Midbrain (tissue), 1 donor: Measurements from ENCODE around the gene AKAP6.
"Not testable (repeated sequence)": the region's sequence is repeated elsewhere in the genome, so short reads cannot be mapped to it uniquely, and the experiment has no call there.

ENCODE experiments used
- DNase-seq: peaks from one replicate; lab custom pipeline; 2025; lab: John Stamatoyannopoulos, UW

Gene AKAP6

GRCh38 chr14:32438517-32438916 is 109.4 kb downstream of the AKAP6 start:
- no peak for DNase-seq

- DNase-seq = no peak
Observed at GRCh38 chr14:32443890-32444661, 115.0 kb downstream of the AKAP6 start.

GRCh38 chr14:32447371-32447770 is 118.3 kb downstream of the AKAP6 start:
- no peak for DNase-seq

- DNase-seq = no peak
Observed at GRCh38 chr14:32449648-32450047, 120.5 kb downstream of the AKAP6 start.

- DNase-seq = no peak
Observed at GRCh38 chr14:32450919-32451675, 122.0 kb downstream of the AKAP6 start.

GRCh38 chr14:32453857-32454810 is 125.0 kb downstream of the AKAP6 start:
- no peak for DNase-seq

GRCh38 chr14:32457213-32457920 is 128.3 kb downstream of the AKAP6 start:
- no peak for DNase-seq

- no peak for DNase-seq
Observed at GRCh38 chr14:32458720-32459119, 129.6 kb downstream of the AKAP6 start.

GRCh38 chr14:32460267-32460666 is 131.2 kb downstream of the AKAP6 start:
- DNase-seq = no peak

GRCh38 chr14:32462553-32462952 is 133.5 kb downstream of the AKAP6 start:
- DNase-seq = not testable (repeated sequence)

- DNase-seq = no peak
Observed at GRCh38 chr14:32468955-32469354, 139.9 kb downstream of the AKAP6 start.

- DNase-seq = peak; percentile 70
Observed at GRCh38 chr14:32469388-32470160, 140.5 kb downstream of the AKAP6 start.

GRCh38 chr14:32470161-32470715 is 141.1 kb downstream of the AKAP6 start:
- DNase-seq = peak; percentile 67

- no peak for DNase-seq
Observed at GRCh38 chr14:32471181-32471580, 142.1 kb downstream of the AKAP6 start.

GRCh38 chr14:32472076-32472475 is 143.0 kb downstream of the AKAP6 start:
- DNase-seq = no peak

- peak; percentile 75 for DNase-seq
Observed at GRCh38 chr14:32472512-32473463, 143.7 kb downstream of the AKAP6 start.

GRCh38 chr14:32473464-32473855 is 144.4 kb downstream of the AKAP6 start:
- no peak for DNase-seq

GRCh38 chr14:32474478-32475195 is 145.5 kb downstream of the AKAP6 start:
- DNase-seq = no peak

- no peak for DNase-seq
Observed at GRCh38 chr14:32476532-32476931, 147.4 kb downstream of the AKAP6 start.
